SK-N-SH treated with all-trans-retinoic acid at 6 μM for 48 hours (cell line): ENCODE measurements around the gene MAP1S.

Experiments used
- ATAC-seq: fragments of 200-7000 bp; cut with Tn5 transposase; 3 replicates; pipeline ENCODE4 v1.9.1; 2020; ENCODE audit warnings: mild to moderate bottlenecking, moderate library complexity
- ARNTL ChIP-seq: fragments of 450-650 bp; formaldehyde crosslinking; IDR thresholded peaks from 2 replicates; pipeline ENCODE4 v1.5.0; 2020; ENCODE audit warnings: low read depth, mild to moderate bottlenecking, moderate library complexity, borderline replicate concordance
- BACH2 ChIP-seq: fragments of 250-450 bp; sonication (Bioruptor Pico); IDR thresholded peaks from 2 replicates; pipeline ENCODE4 v1.9.0; 2021; ENCODE audit warnings: mild to moderate bottlenecking, borderline replicate concordance
- CREB5 ChIP-seq: fragments of 250-450 bp; sonication (Bioruptor Pico); IDR thresholded peaks from 2 replicates; pipeline ENCODE4 v1.5.1; 2020; ENCODE audit warnings: low read depth, mild to moderate bottlenecking, moderate library complexity
- CSDC2 ChIP-seq: fragments of 250-450 bp; sonication (Bioruptor Pico); IDR thresholded peaks from 2 replicates; pipeline ENCODE4 v1.5.0; 2020; ENCODE audit warnings: mild to moderate bottlenecking, moderate library complexity
- CSRNP3 ChIP-seq: fragments of 250-450 bp; sonication (Bioruptor Pico); IDR thresholded peaks from 2 replicates; pipeline ENCODE4 v1.5.1; 2021; ENCODE audit warnings: mild to moderate bottlenecking, moderate library complexity
- ESRRG ChIP-seq: fragments of 250-450 bp; sonication (Bioruptor Pico); IDR thresholded peaks from 2 replicates; pipeline ENCODE4 v1.6.1; 2021; ENCODE audit warnings: mild to moderate bottlenecking
- GLIS3 ChIP-seq: fragments of 250-450 bp; sonication (Bioruptor Pico); IDR thresholded peaks from 2 replicates; pipeline ENCODE4 v1.5.0; 2020; ENCODE audit warnings: mild to moderate bottlenecking, moderate library complexity
- OSR1 ChIP-seq: fragments of 250-450 bp; sonication (Bioruptor Pico); IDR thresholded peaks from 2 replicates; pipeline ENCODE4 v1.8.0; 2022; ENCODE audit warnings: moderate library complexity, mild to moderate bottlenecking, inconsistent platforms
- PATZ1 ChIP-seq: fragments of 250-450 bp; sonication (Bioruptor Pico); IDR thresholded peaks from 2 replicates; pipeline ENCODE4 v1.8.0; 2020; ENCODE audit warnings: mild to moderate bottlenecking, moderate library complexity, borderline replicate concordance
- POU6F1 ChIP-seq: fragments of 250-450 bp; sonication (Bioruptor Pico); IDR thresholded peaks from 2 replicates; pipeline ENCODE4 v1.8.0; 2021; ENCODE audit warnings: low read depth, mild to moderate bottlenecking, moderate library complexity, borderline replicate concordance
- PPARA ChIP-seq: fragments of 250-450 bp; sonication (Bioruptor Pico); IDR thresholded peaks from 2 replicates; pipeline ENCODE4 v1.5.0; 2020; ENCODE audit warnings: mild to moderate bottlenecking, borderline replicate concordance
- RARB ChIP-seq: fragments of 250-450 bp; sonication (Bioruptor Pico); IDR thresholded peaks from 2 replicates; pipeline ENCODE4 v1.8.0; 2021; ENCODE audit warnings: mild to moderate bottlenecking, moderate library complexity
- SNAI2 ChIP-seq: fragments of 250-450 bp; sonication (Bioruptor Pico); IDR thresholded peaks from 2 replicates; pipeline ENCODE4 v1.5.0; 2020; ENCODE audit warnings: mild to moderate bottlenecking, moderate library complexity
- TCF4 ChIP-seq: fragments of 250-450 bp; sonication (Bioruptor Pico); IDR thresholded peaks from 2 replicates; pipeline ENCODE4 v1.8.0; 2021; ENCODE audit warnings: mild to moderate bottlenecking, moderate library complexity, borderline replicate concordance
- ZC3H10 ChIP-seq: fragments of 250-450 bp; sonication (Bioruptor Pico); IDR thresholded peaks from 2 replicates; pipeline ENCODE4 v1.5.1; 2021; ENCODE audit warnings: mild to moderate bottlenecking, moderate library complexity
- ZFP3 ChIP-seq: fragments of 250-450 bp; sonication (Bioruptor Pico); IDR thresholded peaks from 2 replicates; pipeline ENCODE4 v1.5.0; 2020; ENCODE audit warnings: mild to moderate bottlenecking, moderate library complexity
- ZFP30 ChIP-seq: fragments of 450-650 bp; formaldehyde crosslinking; IDR thresholded peaks from 2 replicates; pipeline ENCODE4 v1.5.0; 2022; ENCODE audit warnings: mild to moderate bottlenecking, moderate library complexity
- ZNF565 ChIP-seq: fragments of 450-650 bp; formaldehyde crosslinking; conservative IDR thresholded peaks from 2 replicates; pipeline ENCODE4 v1.5.0; 2020; ENCODE audit warnings: low read depth, mild to moderate bottlenecking, moderate library complexity
- ZNF70 ChIP-seq: fragments of 450-650 bp; formaldehyde crosslinking; IDR thresholded peaks from 2 replicates; pipeline ENCODE4 v1.5.0; 2020; ENCODE audit warnings: mild to moderate bottlenecking, moderate library complexity
- ZNF8 ChIP-seq: fragments of 450-650 bp; formaldehyde crosslinking; IDR thresholded peaks from 2 replicates; pipeline ENCODE4 v1.5.0; 2020; ENCODE audit warnings: mild to moderate bottlenecking, moderate library complexity

MAP1S gene

GRCh38 chr19:17678836-17679235, 40.4 kb upstream of the MAP1S start (continued):
- TF ChIP-seq POU6F1 (CRISPR knock-in tag): no peak

GRCh38 chr19:17679526-17680229, 39.6 kb upstream of the MAP1S start:
- ATAC-seq: no peak
- no peak for TF ChIP-seq PPARA
- TF ChIP-seq BACH2 (CRISPR knock-in tag): no peak
- no peak for TF ChIP-seq GLIS3 (CRISPR knock-in tag)
- TF ChIP-seq ESRRG: no peak
- no peak for TF ChIP-seq RARB (CRISPR knock-in tag)
- no peak for TF ChIP-seq ARNTL (CRISPR knock-in tag)
- TF ChIP-seq ZFP3 (CRISPR knock-in tag): no peak
- TF ChIP-seq CSDC2 (CRISPR knock-in tag): no peak
- no peak for TF ChIP-seq ZNF8 (CRISPR knock-in tag)
- no peak for TF ChIP-seq ZC3H10 (CRISPR knock-in tag)
- no peak for TF ChIP-seq PATZ1 (CRISPR knock-in tag)
- no peak for TF ChIP-seq ZNF565

- TF ChIP-seq ZC3H10 (CRISPR knock-in tag) (no peak), SNAI2 (no peak), ZNF70 (CRISPR knock-in tag) (no peak), RARB (CRISPR knock-in tag) (no peak), CSDC2 (CRISPR knock-in tag) (no peak), ZFP30 (CRISPR knock-in tag) (no peak), BACH2 (CRISPR knock-in tag) (no peak), ZNF565 (no peak), ZFP3 (CRISPR knock-in tag) (no peak), ARNTL (CRISPR knock-in tag) (no peak), OSR1 (no peak), PPARA (no peak)
- TF ChIP-seq, all 23 proteins: peak for 0
- ATAC-seq: no peak
These were observed 39.0 kb upstream of the MAP1S start for GRCh38 chr19:17680230-17680722.

GRCh38 chr19:17681505-17682125, 37.7 kb upstream of the MAP1S start:
- no peak for ATAC-seq
- TF ChIP-seq TCF4 (no peak), ZFP3 (CRISPR knock-in tag) (no peak), CSDC2 (CRISPR knock-in tag) (no peak), ZNF70 (CRISPR knock-in tag) (no peak), CSRNP3 (no peak), POU6F1 (CRISPR knock-in tag) (no peak), GLIS3 (CRISPR knock-in tag) (no peak), PATZ1 (CRISPR knock-in tag) (no peak), ZFP30 (CRISPR knock-in tag) (no peak), ZC3H10 (CRISPR knock-in tag) (no peak), OSR1 (no peak), CREB5 (CRISPR knock-in tag) (no peak)
